Measurements from ENCODE around the gene POLG.
"Not testable (repeated sequence)": the region's sequence is repeated elsewhere in the genome, so short reads cannot be mapped to it uniquely, and the experiment has no call there.

POLG gene

GRCh38 chr15:89282631-89283030 is 52.0 kb downstream of the POLG start:
- TF ChIP-seq CTCF (conservative IDR thresholded peaks at IDR 0.05) (no peak), ZFX (IDR thresholded peaks at IDR 0.05) (no peak)
- no peak overlapping the region for H3K27ac ChIP-seq

- no peak for TF ChIP-seq CTCF (conservative IDR thresholded peaks at IDR 0.05)
- no peak for TF ChIP-seq ZFX (IDR thresholded peaks at IDR 0.05)
- H3K27ac ChIP-seq: no peak overlapping the region
Observed at GRCh38 chr15:89278307-89278706, 56.3 kb downstream of the POLG start.

- H3K27ac ChIP-seq: not testable (repeated sequence)
Observed at GRCh38 chr15:89277281-89277680, 57.3 kb downstream of the POLG start.

All from C4-2B (cell line).